AG04449 (cell line): ENCODE results near the gene KLF4.

Source experiments
- CTCF ChIA-PET: fragments of 350-600 bp; formaldehyde crosslinking; extraction: SDS; loops from one replicate; lab custom pipeline; 2021; ENCODE audit warnings: antibody characterized with exemption; lab: Yijun Ruan, JAX
- POLR2A ChIA-PET: fragments of 400-600, 350-600 bp; formaldehyde crosslinking; extraction: SDS; loops from one replicate; lab custom pipeline; 2020; ENCODE audit warnings: antibody characterized with exemption, inconsistent platforms; lab: Yijun Ruan, JAX
- DNase-seq: peaks from one replicate; pipeline ENCODE4 v3.0.0-alpha.2; 2010; ENCODE audit warnings: low read depth, low spot score
- H3K4me3 ChIP-seq: 2 replicates; pipeline ENCODE4 v1.5.1; 2011; ENCODE audit warnings: low read depth, mild to moderate bottlenecking, control low read depth, low read length
- CTCF ChIP-seq: IDR thresholded peaks from one replicate; pipeline ENCODE4 v1.5.1; 2011; ENCODE audit warnings: mild to moderate bottlenecking, moderate library complexity, low read length, control low read depth, inconsistent platforms; ENCODE audit not compliant: insufficient read depth; ENCODE audit errors: missing control alignments

KLF4 gene

DNA sequence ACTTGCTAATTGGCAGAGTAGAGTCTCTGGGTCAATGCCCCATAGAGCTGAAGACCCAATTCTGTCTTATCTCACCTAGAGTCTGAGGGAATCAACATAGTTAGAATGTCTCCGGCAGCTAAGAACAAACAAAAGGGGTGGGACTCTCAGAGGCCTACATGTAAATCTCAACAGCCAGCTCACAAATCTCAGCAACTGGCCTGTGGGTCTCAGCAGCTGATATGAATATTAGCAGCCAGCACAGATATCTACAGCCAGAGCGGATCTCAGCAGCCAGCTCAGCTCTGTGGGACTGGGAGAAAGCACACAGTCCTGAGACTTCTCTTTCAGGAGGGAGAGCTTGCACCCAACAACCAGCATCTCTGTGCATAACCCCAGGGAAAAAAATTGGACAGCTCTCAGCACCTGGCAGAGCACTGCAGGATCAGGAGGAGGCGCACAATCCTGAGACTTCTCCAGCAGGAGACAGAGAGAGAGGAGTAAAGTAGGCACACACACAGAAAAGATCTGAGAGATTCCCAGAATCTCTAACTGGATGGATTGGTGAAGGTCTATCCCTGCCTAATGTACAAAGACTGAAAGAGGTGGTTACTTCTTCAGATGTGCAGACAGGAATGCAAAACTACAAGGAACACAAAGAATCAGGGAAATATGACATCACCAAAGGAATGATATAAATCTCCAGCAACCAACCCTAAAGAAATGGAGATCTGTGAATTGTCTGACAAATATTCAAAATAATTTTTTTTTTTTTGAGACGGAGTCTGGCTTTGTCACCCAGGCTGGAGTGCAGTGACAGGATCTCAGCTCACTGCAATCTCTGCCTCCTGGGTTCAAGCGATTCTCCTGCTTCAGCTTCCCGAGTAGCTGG, 29.2 kb downstream of the KLF4 start:
- DNase-seq, result no peak
- TF ChIP-seq CTCF, result no peak
- H3K4me3 ChIP-seq, result no peak overlapping the region
- ChIA-PET CTCF (interaction anchor here (1.0 kb wide), 1 partner anchor 35 kb away, joined by 3 read pairs; no protein-coding TSS in a partner anchor), POLR2A (no interaction called here)

DNA sequence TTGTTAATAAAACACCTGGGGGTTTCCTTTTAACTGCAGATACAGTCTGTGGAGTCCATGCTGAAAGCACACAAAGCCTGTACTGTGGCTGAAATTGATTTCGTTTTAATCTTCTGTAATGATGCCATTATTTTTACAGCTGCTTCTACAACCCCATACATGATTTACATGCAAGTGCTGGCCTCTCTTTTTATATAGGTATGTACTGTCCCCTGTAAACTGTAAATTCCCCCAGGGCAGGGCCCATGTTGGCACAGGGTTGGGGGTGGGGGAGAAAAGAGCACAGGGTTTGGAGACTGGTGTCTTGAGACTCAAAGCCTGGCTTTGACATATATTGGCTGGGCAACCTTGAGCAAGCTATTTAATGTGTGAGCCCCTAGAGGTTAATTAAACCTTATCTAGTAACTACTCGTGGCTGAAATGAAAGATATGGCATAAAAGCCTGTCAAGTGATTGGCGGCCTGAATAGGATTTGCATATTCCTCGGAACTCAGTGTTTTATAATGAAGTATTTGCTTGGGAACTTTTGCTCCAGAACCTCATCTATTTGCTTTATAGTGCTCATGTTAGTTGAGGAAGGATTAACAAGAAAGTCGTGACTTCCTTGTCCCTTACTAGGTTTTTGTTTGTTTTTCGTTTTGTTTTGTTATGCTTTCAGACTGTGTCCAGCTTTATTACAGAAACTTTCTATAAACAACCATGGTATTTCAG, 34.0 kb downstream of the KLF4 start:
- POLR2A ChIA-PET, result no interaction called here
- CTCF ChIA-PET, result interaction anchor here (1.7 to 1.8 kb wide), 2 partner anchors 10 to 30 kb away, joined by 5 to 11 read pairs; no protein-coding TSS in a partner anchor
- no peak for TF ChIP-seq CTCF
- H3K4me3 ChIP-seq, result no peak overlapping the region
- no peak for DNase-seq

- no peak overlapping the region for H3K4me3 ChIP-seq
- ChIA-PET CTCF (no interaction called here), POLR2A (no interaction called here)
- no peak for DNase-seq
- no peak for TF ChIP-seq CTCF
These were observed 36.1 kb downstream of the KLF4 start for GRCh38 chr9:107453479-107453878.

DNA sequence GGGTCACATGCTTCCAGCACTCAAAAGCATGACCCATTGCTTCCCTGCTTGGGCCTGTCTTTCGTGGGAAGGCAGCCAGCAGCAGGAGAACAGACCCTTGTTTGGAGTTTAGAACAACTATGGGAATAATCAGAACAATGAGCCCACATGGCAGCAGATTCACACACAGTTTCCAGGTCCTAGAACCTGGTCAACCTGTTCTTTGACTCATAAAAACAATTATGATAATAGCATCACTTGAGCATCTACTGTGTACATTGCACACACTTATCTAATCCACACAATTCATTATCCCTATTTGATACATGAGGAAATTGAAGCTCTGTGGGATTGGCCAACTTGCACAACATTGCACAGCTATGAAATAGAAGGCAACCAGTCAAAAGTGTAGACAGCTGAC, 41.7 kb downstream of the KLF4 start:
- CTCF ChIA-PET, result interaction anchor here (1.0 to 1.8 kb wide), 2 partner anchors 18 to 25 kb away, joined by 5 to 9 read pairs; no protein-coding TSS in a partner anchor
- POLR2A ChIA-PET, result no interaction called here
- H3K4me3 ChIP-seq, result no peak overlapping the region
- TF ChIP-seq CTCF, result no peak
- DNase-seq, result no peak

DNA sequence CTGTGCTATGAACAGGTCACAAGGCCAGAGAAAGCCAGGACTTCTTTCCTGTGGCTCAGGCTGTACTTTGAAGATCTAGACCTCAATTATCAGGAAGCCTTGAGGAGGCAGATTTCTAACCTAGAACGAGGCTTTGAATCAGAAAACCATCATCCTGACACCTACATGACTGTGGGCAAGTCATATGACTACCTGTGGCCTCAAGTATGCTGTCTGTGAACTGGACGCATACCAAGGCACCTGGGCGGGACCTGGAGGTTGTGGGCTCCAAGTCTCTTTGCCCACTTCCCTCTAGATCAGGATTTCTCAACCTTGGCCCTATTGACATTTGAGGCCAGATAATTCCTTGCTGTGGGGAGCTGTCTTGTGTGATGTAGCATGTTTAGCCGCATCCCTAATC, 42.5 kb downstream of the KLF4 start:
- DNase-seq, result no peak
- H3K4me3 ChIP-seq, result no peak overlapping the region
- ChIA-PET CTCF (interaction anchor here (1.8 kb wide), 1 partner anchor 19 kb away, joined by 9 read pairs; no protein-coding TSS in a partner anchor), POLR2A (no interaction called here)
- no peak for TF ChIP-seq CTCF

GRCh38 chr9:107446491-107446890, 43.1 kb downstream of the KLF4 start:
- CTCF ChIA-PET, result no interaction called here
- DNase-seq, result no peak
- no peak for TF ChIP-seq CTCF
- no peak overlapping the region for H3K4me3 ChIP-seq
- POLR2A ChIA-PET, result no interaction called here
